ENCODE measurements around the gene NCK2.
"Not testable (repeated sequence)": the region's sequence is repeated elsewhere in the genome, so short reads cannot be mapped to it uniquely, and the experiment has no call there.

NCK2 gene

GRCh38 chr2:105757433-105757832, 12.7 kb downstream of the NCK2 start:
- no peak for DNase-seq

- DNase-seq: no peak
Observed at GRCh38 chr2:105760191-105760590, 15.5 kb downstream of the NCK2 start.

- DNase-seq: no peak
Observed at GRCh38 chr2:105760639-105761337, 16.1 kb downstream of the NCK2 start.

- no peak for DNase-seq
Observed at GRCh38 chr2:105761931-105762515, 17.3 kb downstream of the NCK2 start.

- DNase-seq: no peak
Observed at GRCh38 chr2:105763076-105763475, 18.4 kb downstream of the NCK2 start.

- no peak for DNase-seq
Observed at GRCh38 chr2:105764059-105764458, 19.3 kb downstream of the NCK2 start.

- DNase-seq: no peak
Observed at GRCh38 chr2:105765415-105766299, 20.9 kb downstream of the NCK2 start.

GRCh38 chr2:105766300-105766866, 21.7 kb downstream of the NCK2 start:
- DNase-seq: no peak

- no peak for DNase-seq
Observed at GRCh38 chr2:105768176-105768575, 23.5 kb downstream of the NCK2 start.

GRCh38 chr2:105768961-105769452, 24.3 kb downstream of the NCK2 start:
- DNase-seq: no peak

- DNase-seq: no peak
Observed at GRCh38 chr2:105769504-105769903, 24.8 kb downstream of the NCK2 start.

- DNase-seq: no peak
Observed at GRCh38 chr2:105770149-105770548, 25.4 kb downstream of the NCK2 start.

GRCh38 chr2:105771291-105771690, 26.6 kb downstream of the NCK2 start:
- not testable (repeated sequence) for DNase-seq

- DNase-seq: no peak
Observed at GRCh38 chr2:105771836-105772235, 27.1 kb downstream of the NCK2 start.

- no peak for DNase-seq
Observed at GRCh38 chr2:105772362-105772761, 27.6 kb downstream of the NCK2 start.

- DNase-seq: no peak
Observed at GRCh38 chr2:105773568-105773967, 28.9 kb downstream of the NCK2 start.

- no peak for DNase-seq
Observed at GRCh38 chr2:105774781-105775337, 30.1 kb downstream of the NCK2 start.

GRCh38 chr2:105775809-105776559, 31.3 kb downstream of the NCK2 start:
- no peak for DNase-seq

GRCh38 chr2:105776560-105776928, 31.8 kb downstream of the NCK2 start:
- DNase-seq: no peak

- DNase-seq: no peak
Observed at GRCh38 chr2:105777031-105777482, 32.3 kb downstream of the NCK2 start.

GRCh38 chr2:105777506-105778055, 32.9 kb downstream of the NCK2 start:
- DNase-seq: no peak

- DNase-seq: no peak
Observed at GRCh38 chr2:105778080-105778607, 33.4 kb downstream of the NCK2 start.

Measured in NCI-H1417 treated with DMSO at 0.1 percent for 48 hours (cell line).